GM12865 (cell line): ENCODE data around the gene PRKCA.
"Not testable (repeated sequence)": the region's sequence is repeated elsewhere in the genome, so short reads cannot be mapped to it uniquely, and the experiment has no call there.

Source experiments
- DNase-seq: peaks from one replicate; pipeline ENCODE4 v3.0.0; 2010; ENCODE audit warnings: low read depth
- H3K4me3 ChIP-seq: 2 replicates; pipeline ENCODE4 v1.5.1; 2011; ENCODE audit warnings: mild to moderate bottlenecking, low read depth, low read length, control low read depth
- TF ChIP-seq, protein P1 (sequence below): IDR thresholded peaks from 2 replicates; pipeline ENCODE4 v1.5.1; 2011; ENCODE audit warnings: low read length, control low read depth, low read depth, inconsistent platforms; ENCODE audit not compliant: insufficient read depth; ENCODE audit errors: missing control alignments

Gene PRKCA

DNA sequence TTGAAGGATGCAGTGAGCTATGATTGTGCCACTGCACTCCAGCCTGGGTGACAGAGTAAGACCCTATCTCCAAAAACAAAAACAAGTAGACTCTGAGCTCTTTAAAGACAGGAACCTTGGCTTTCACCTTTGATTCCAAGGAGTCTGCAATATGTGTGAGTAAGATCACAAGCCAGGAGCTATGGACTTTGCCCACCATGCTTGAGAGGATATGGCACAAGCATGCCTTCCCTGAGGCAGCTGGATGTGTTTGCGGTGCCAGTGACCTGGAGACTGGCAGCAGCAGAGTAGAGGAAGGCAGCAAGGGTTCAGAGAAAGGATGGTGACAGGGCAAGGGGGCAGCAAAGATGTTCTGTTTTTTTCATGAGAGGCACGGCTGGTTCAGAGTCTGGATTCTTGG lies 14.5 kb upstream of the PRKCA start:
- DNase-seq: no peak

DNA sequence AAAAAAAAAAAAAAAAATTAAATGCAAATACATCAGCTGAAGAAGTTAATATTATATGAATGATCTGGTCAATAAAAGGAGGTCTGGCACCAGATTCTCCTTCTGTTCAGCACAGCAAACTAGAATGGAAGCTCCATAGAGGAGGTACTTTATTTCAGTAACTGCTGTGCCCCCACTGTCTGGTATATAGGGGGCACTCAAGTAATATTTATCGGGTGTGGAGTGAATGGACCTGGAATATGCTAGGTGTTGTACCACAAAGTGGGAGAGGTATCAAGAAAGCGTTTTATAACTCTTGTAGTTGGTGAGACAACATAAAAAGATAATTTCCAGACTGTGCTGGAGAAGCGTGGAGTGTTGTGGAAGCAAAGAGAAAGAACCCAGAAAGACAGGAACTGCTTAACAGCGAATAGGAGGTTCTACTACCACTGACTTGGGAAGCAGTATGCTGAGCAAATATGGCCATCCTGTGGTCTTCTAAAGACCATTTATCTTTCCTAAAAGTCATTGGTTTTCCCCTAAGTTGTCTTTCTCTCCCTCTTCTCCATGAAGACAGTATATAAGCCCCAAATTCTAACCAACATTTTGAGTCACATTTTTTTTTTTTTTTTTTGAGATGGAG lies 12.2 kb upstream of the PRKCA start:
- peak; percentile 15 for DNase-seq
- H3K4me3 ChIP-seq: no peak overlapping the region
- TF ChIP-seq, protein P1, sequence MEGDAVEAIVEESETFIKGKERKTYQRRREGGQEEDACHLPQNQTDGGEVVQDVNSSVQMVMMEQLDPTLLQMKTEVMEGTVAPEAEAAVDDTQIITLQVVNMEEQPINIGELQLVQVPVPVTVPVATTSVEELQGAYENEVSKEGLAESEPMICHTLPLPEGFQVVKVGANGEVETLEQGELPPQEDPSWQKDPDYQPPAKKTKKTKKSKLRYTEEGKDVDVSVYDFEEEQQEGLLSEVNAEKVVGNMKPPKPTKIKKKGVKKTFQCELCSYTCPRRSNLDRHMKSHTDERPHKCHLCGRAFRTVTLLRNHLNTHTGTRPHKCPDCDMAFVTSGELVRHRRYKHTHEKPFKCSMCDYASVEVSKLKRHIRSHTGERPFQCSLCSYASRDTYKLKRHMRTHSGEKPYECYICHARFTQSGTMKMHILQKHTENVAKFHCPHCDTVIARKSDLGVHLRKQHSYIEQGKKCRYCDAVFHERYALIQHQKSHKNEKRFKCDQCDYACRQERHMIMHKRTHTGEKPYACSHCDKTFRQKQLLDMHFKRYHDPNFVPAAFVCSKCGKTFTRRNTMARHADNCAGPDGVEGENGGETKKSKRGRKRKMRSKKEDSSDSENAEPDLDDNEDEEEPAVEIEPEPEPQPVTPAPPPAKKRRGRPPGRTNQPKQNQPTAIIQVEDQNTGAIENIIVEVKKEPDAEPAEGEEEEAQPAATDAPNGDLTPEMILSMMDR: peak; percentile 14

More for the DNA sequence above, 14.5 kb upstream of the PRKCA start:
- TF ChIP-seq, protein P1: no peak
- H3K4me3 ChIP-seq: no peak overlapping the region

DNA sequence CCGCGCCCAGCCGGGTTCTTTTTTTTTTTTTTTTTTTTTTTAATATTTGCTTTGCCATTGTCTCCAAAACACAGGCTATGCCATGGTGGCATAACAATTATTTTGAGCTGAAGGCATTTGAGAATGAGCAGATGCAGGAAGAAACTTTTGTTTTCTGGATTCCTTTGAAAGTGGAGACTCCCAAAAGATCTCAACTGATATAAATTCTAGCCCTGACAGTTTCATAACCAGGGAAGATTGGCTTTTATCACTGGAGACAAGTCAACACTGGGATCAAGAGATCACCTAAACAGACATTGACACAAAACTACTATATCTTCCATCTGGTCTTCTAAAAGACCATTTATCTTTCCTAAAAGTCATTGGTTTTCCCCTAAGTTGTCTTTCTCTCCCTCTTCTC lies 10.1 kb upstream of the PRKCA start:
- no peak for DNase-seq
- TF ChIP-seq, protein P1: no peak
- no peak overlapping the region for H3K4me3 ChIP-seq

DNA sequence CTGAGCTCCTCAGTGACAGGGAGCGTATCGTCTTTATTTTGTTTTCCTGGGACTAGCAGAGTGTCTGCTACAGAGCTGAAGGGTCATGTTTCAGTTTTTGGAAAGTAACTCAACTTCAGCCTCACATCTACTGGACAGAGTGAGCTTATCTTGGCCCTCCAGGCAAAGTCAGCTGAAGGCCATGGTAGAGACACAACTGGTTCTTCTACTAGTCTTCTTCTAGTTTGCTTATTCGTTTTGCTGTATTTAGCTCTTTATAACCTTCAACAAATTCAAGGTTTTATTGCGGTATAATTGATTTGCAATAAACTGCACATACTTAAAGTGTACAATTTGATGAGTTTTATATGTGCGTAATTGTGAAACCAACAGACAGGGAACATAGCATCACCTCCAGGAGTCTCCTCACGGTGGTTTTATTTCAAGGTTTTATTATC lies 6.1 kb upstream of the PRKCA start:
- TF ChIP-seq, protein P1: no peak
- DNase-seq: no peak
- no peak overlapping the region for H3K4me3 ChIP-seq

DNA sequence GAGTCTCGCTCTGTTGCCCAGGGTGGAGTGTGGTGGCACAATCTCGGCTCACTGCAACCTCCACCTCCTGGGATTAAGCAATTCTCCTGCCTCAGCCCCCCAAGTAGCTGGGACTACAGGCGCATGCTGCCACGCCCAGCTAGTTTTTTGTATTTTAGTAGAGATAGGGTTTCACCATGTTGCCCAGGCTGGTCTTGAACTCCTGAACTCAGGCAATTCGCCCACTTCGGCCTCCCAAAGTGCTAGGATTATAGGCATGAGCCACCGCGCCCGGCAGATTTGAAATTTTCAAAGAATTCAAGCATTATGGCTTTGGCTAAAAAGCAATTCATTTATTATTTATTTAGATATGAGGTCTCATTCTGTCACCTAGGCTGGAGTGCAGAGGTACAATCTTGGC lies 5.0 kb upstream of the PRKCA start:
- not testable (repeated sequence) for H3K4me3 ChIP-seq

DNA sequence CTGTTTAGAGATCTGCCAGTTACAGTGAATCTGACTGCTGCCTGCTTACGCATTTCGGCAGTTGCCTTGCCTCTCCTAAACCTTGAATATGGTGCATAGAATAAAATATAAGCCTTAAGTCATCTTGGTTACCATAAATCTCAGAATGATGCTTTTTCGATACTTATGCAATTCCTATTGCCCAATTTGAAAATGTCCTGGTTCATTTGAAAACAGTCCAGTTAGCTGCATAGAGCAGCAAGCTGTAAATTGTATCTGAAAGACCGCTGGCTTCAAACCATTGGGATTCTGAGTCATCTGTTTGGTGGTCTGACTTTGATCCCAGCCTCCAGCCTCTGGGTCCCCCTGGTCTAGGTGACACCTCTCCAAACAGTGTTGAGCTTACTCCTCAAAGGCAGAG lies 2.7 kb upstream of the PRKCA start:
- TF ChIP-seq, protein P1: no peak
- no peak for DNase-seq

More for the DNA sequence above, 5.0 kb upstream of the PRKCA start:
- not testable (repeated sequence) for DNase-seq

DNA sequence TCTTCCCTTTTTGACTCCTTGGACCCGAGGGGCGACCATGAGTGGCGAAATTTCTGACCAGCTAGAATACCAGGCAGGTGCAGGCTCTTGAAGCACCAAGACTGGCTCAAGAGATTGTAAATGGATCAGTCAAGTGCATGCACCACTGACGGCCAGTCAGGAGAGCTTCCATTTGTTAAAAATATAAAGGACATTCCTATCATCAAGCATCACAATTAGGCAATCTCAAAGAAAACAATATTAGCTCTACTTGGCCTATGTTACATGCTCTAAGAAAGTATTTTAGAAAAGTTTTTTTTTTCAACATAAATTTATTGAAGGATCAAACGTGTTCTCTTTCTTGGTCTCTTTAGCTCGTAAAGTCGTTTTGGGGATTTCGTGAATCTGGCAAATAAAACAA lies 1.5 kb upstream of the PRKCA start:
- H3K4me3 ChIP-seq: no peak overlapping the region

More for the DNA sequence above, 2.7 kb upstream of the PRKCA start:
- H3K4me3 ChIP-seq: no peak overlapping the region

More for the DNA sequence above, 1.5 kb upstream of the PRKCA start:
- TF ChIP-seq, protein P1: no peak
- DNase-seq: no peak
